SK-N-SH treated with all-trans-retinoic acid at 6 μM for 48 hours (cell line): ENCODE data around the gene DHRS12.

ENCODE experiments used
- ATAC-seq: fragments of 200-7000 bp; cut with Tn5 transposase; 3 replicates; pipeline ENCODE4 v1.9.1; 2020; ENCODE audit warnings: mild to moderate bottlenecking, moderate library complexity
- ARNTL ChIP-seq: fragments of 450-650 bp; formaldehyde crosslinking; IDR thresholded peaks from 2 replicates; pipeline ENCODE4 v1.5.0; 2020; ENCODE audit warnings: low read depth, mild to moderate bottlenecking, moderate library complexity, borderline replicate concordance
- BACH2 ChIP-seq: fragments of 250-450 bp; sonication (Bioruptor Pico); IDR thresholded peaks from 2 replicates; pipeline ENCODE4 v1.9.0; 2021; ENCODE audit warnings: mild to moderate bottlenecking, borderline replicate concordance
- CREB5 ChIP-seq: fragments of 250-450 bp; sonication (Bioruptor Pico); IDR thresholded peaks from 2 replicates; pipeline ENCODE4 v1.5.1; 2020; ENCODE audit warnings: low read depth, mild to moderate bottlenecking, moderate library complexity
- CSDC2 ChIP-seq: fragments of 250-450 bp; sonication (Bioruptor Pico); IDR thresholded peaks from 2 replicates; pipeline ENCODE4 v1.5.0; 2020; ENCODE audit warnings: mild to moderate bottlenecking, moderate library complexity
- CSRNP3 ChIP-seq: fragments of 250-450 bp; sonication (Bioruptor Pico); IDR thresholded peaks from 2 replicates; pipeline ENCODE4 v1.5.1; 2021; ENCODE audit warnings: mild to moderate bottlenecking, moderate library complexity
- ESRRG ChIP-seq: fragments of 250-450 bp; sonication (Bioruptor Pico); IDR thresholded peaks from 2 replicates; pipeline ENCODE4 v1.6.1; 2021; ENCODE audit warnings: mild to moderate bottlenecking
- GLIS3 ChIP-seq: fragments of 250-450 bp; sonication (Bioruptor Pico); IDR thresholded peaks from 2 replicates; pipeline ENCODE4 v1.5.0; 2020; ENCODE audit warnings: mild to moderate bottlenecking, moderate library complexity
- ISL1 ChIP-seq: fragments of 250-450 bp; sonication (Bioruptor Pico); IDR thresholded peaks from 2 replicates; pipeline ENCODE4 v2.1.2; 2022; ENCODE audit warnings: mild to moderate bottlenecking, moderate library complexity
- OSR1 ChIP-seq: fragments of 250-450 bp; sonication (Bioruptor Pico); IDR thresholded peaks from 2 replicates; pipeline ENCODE4 v1.8.0; 2022; ENCODE audit warnings: moderate library complexity, mild to moderate bottlenecking, inconsistent platforms
- PATZ1 ChIP-seq: fragments of 250-450 bp; sonication (Bioruptor Pico); IDR thresholded peaks from 2 replicates; pipeline ENCODE4 v1.8.0; 2020; ENCODE audit warnings: mild to moderate bottlenecking, moderate library complexity, borderline replicate concordance
- POU6F1 ChIP-seq: fragments of 250-450 bp; sonication (Bioruptor Pico); IDR thresholded peaks from 2 replicates; pipeline ENCODE4 v1.8.0; 2021; ENCODE audit warnings: low read depth, mild to moderate bottlenecking, moderate library complexity, borderline replicate concordance
- PPARA ChIP-seq: fragments of 250-450 bp; sonication (Bioruptor Pico); IDR thresholded peaks from 2 replicates; pipeline ENCODE4 v1.5.0; 2020; ENCODE audit warnings: mild to moderate bottlenecking, borderline replicate concordance
- RARB ChIP-seq: fragments of 250-450 bp; sonication (Bioruptor Pico); IDR thresholded peaks from 2 replicates; pipeline ENCODE4 v1.8.0; 2021; ENCODE audit warnings: mild to moderate bottlenecking, moderate library complexity
- SNAI2 ChIP-seq: fragments of 250-450 bp; sonication (Bioruptor Pico); IDR thresholded peaks from 2 replicates; pipeline ENCODE4 v1.5.0; 2020; ENCODE audit warnings: mild to moderate bottlenecking, moderate library complexity
- TCF4 ChIP-seq: fragments of 250-450 bp; sonication (Bioruptor Pico); IDR thresholded peaks from 2 replicates; pipeline ENCODE4 v1.8.0; 2021; ENCODE audit warnings: mild to moderate bottlenecking, moderate library complexity, borderline replicate concordance
- TSHZ2 ChIP-seq: fragments of 250-450 bp; sonication (Bioruptor Pico); IDR thresholded peaks from 2 replicates; pipeline ENCODE4 v1.5.0; 2020; ENCODE audit warnings: mild to moderate bottlenecking, moderate library complexity
- ZC3H10 ChIP-seq: fragments of 250-450 bp; sonication (Bioruptor Pico); IDR thresholded peaks from 2 replicates; pipeline ENCODE4 v1.5.1; 2021; ENCODE audit warnings: mild to moderate bottlenecking, moderate library complexity
- ZFP3 ChIP-seq: fragments of 250-450 bp; sonication (Bioruptor Pico); IDR thresholded peaks from 2 replicates; pipeline ENCODE4 v1.5.0; 2020; ENCODE audit warnings: mild to moderate bottlenecking, moderate library complexity
- ZNF565 ChIP-seq: fragments of 450-650 bp; formaldehyde crosslinking; conservative IDR thresholded peaks from 2 replicates; pipeline ENCODE4 v1.5.0; 2020; ENCODE audit warnings: low read depth, mild to moderate bottlenecking, moderate library complexity
- ZNF70 ChIP-seq: fragments of 450-650 bp; formaldehyde crosslinking; IDR thresholded peaks from 2 replicates; pipeline ENCODE4 v1.5.0; 2020; ENCODE audit warnings: mild to moderate bottlenecking, moderate library complexity
- ZNF8 ChIP-seq: fragments of 450-650 bp; formaldehyde crosslinking; IDR thresholded peaks from 2 replicates; pipeline ENCODE4 v1.5.0; 2020; ENCODE audit warnings: mild to moderate bottlenecking, moderate library complexity

DHRS12 gene

GRCh38 chr13:51769455-51770127 is 34.4 kb downstream of the DHRS12 start (continued):
- TF ChIP-seq GLIS3 (CRISPR knock-in tag), result no peak
- TF ChIP-seq TCF4 (CRISPR knock-in tag), result no peak

GRCh38 chr13:51768976-51769375 is 35.0 kb downstream of the DHRS12 start:
- no peak for TF ChIP-seq PPARA
- ATAC-seq, result no peak

GRCh38 chr13:51768378-51768921 is 35.5 kb downstream of the DHRS12 start:
- no peak for ATAC-seq
- TF ChIP-seq ZNF70 (CRISPR knock-in tag), result no peak
- no peak for TF ChIP-seq PATZ1
- no peak for TF ChIP-seq RARB (CRISPR knock-in tag)
- TF ChIP-seq PPARA, result no peak
- TF ChIP-seq ZNF8 (CRISPR knock-in tag), result no peak
- TF ChIP-seq, all 23 proteins: peak for 0

- no peak for ATAC-seq
Observed at GRCh38 chr13:51767100-51767499, 36.9 kb downstream of the DHRS12 start.

More at GRCh38 chr13:51767100-51767499, 36.9 kb downstream of the DHRS12 start:
- TF ChIP-seq BACH2 (CRISPR knock-in tag), result no peak
- TF ChIP-seq OSR1 (CRISPR knock-in tag), result no peak
- no peak for TF ChIP-seq CREB5 (CRISPR knock-in tag)
- TF ChIP-seq RARB (CRISPR knock-in tag), result no peak
- TF ChIP-seq ARNTL, result no peak
- no peak for TF ChIP-seq ISL1 (CRISPR knock-in tag)
- no peak for TF ChIP-seq SNAI2
- no peak for TF ChIP-seq ZNF70 (CRISPR knock-in tag)
- no peak for TF ChIP-seq POU6F1 (CRISPR knock-in tag)
- no peak for TF ChIP-seq ZNF565 (CRISPR knock-in tag)
- no peak for TF ChIP-seq ZFP3
- no peak for TF ChIP-seq GLIS3 (CRISPR knock-in tag)
- no peak for TF ChIP-seq ZNF8 (CRISPR knock-in tag)
- TF ChIP-seq ESRRG (CRISPR knock-in tag), result no peak
- TF ChIP-seq TSHZ2 (CRISPR knock-in tag), result no peak
- no peak for TF ChIP-seq CSRNP3 (CRISPR knock-in tag)
- no peak for TF ChIP-seq TCF4 (CRISPR knock-in tag)
- no peak for TF ChIP-seq PATZ1
- no peak for TF ChIP-seq CSDC2 (CRISPR knock-in tag)
- no peak for TF ChIP-seq ZC3H10 (CRISPR knock-in tag)
